ENCODE results near the gene MARCHF6. TPM values are rescaled to one million over a fixed set of nuclear protein-coding genes. Genes with fewer than 3 reads are reported as not detected.
"Not testable (repeated sequence)": the region's sequence is repeated elsewhere in the genome, so short reads cannot be mapped to it uniquely, and the experiment has no call there.

The MARCHF6 gene
- polyA plus RNA-seq, 12 donors = 92.3 to 142 (median 114) TPM; not detected in 1

GRCh38 chr5:10374046-10375022, 20.8 kb downstream of the MARCHF6 start:
- DNase-seq = no peak

GRCh38 chr5:10375146-10375545, 21.7 kb downstream of the MARCHF6 start:
- not testable (repeated sequence) for DNase-seq

GRCh38 chr5:10376544-10376943, 23.0 kb downstream of the MARCHF6 start:
- DNase-seq = no peak

- no peak for DNase-seq
Measured at GRCh38 chr5:10377081-10377480, 23.6 kb downstream of the MARCHF6 start.

- DNase-seq = no peak
Measured at GRCh38 chr5:10381803-10382202, 28.3 kb downstream of the MARCHF6 start.

- DNase-seq = peak; percentile 3
Measured at GRCh38 chr5:10384483-10384882, 31.0 kb downstream of the MARCHF6 start.

GRCh38 chr5:10387690-10388089, 34.2 kb downstream of the MARCHF6 start:
- DNase-seq = no peak

- no peak for DNase-seq
Measured at GRCh38 chr5:10391130-10391529, 37.6 kb downstream of the MARCHF6 start.

- not testable (repeated sequence) for DNase-seq
Measured at GRCh38 chr5:10392567-10393328, 39.3 kb downstream of the MARCHF6 start.

- DNase-seq = no peak
Measured at GRCh38 chr5:10393491-10393890, 40.0 kb downstream of the MARCHF6 start.

GRCh38 chr5:10396552-10396951, 43.1 kb downstream of the MARCHF6 start:
- no peak for DNase-seq

GRCh38 chr5:10399839-10400238, 46.3 kb downstream of the MARCHF6 start:
- DNase-seq = no peak

GRCh38 chr5:10400411-10400810, 46.9 kb downstream of the MARCHF6 start:
- no peak for DNase-seq

- no peak for DNase-seq
Measured at GRCh38 chr5:10400831-10401230, 47.3 kb downstream of the MARCHF6 start.

GRCh38 chr5:10401498-10401897, 48.0 kb downstream of the MARCHF6 start:
- no peak for DNase-seq

Other genes with a start within 250 kb of the MARCHF6 start
- 10 to 100 TPM in 10 of 12 donors, 1 to 10 TPM in 1, not detected in 1; 8.4 to 21.9 (median 11.7) TPM for gene ATPSCKMT, start 103.8 kb upstream of the MARCHF6 start, polyA plus RNA-seq (ENCODE audit: insufficient read length in 12 of 12)
- gene CCT5, start 103.4 kb upstream of the MARCHF6 start, polyA plus RNA-seq (ENCODE audit: insufficient read length in 12 of 12) = 100 to 1,000 TPM in 11 of 12 donors, not detected in 1; 138 to 204 (median 178) TPM
- 100 to 1,000 TPM in 5 of 12 donors, 10 to 100 TPM in 6, not detected in 1; 32.4 to 149 (median 95.1) TPM for gene CMBL, start 45.8 kb upstream of the MARCHF6 start, polyA plus RNA-seq (ENCODE audit: insufficient read length in 12 of 12)
- gene ROPN1L, start 88.2 kb downstream of the MARCHF6 start, polyA plus RNA-seq (ENCODE audit: insufficient read length in 12 of 12) = under 1 TPM in 1 of 12 donors, not detected in 11; 0.58 TPM
- gene ANKRD33B, start 210.4 kb downstream of the MARCHF6 start, polyA plus RNA-seq (ENCODE audit: insufficient read length in 12 of 12) = 1 to 10 TPM in 10 of 12 donors, not detected in 2; 1.2 to 3.3 (median 1.8) TPM

Data from muscle of arm (tissue), 12 donors.